Cardiac atrium fibroblast (primary cell): ENCODE measurements around the gene CHST2. TPM values are rescaled to one million over a fixed set of nuclear protein-coding genes. Genes with fewer than 3 reads are reported as not detected.

Experiments
- total RNA-seq: library from RNA; depleted of rRNA; stranded (reverse); fragments of >200 nt; gene quantifications from 2 replicates; pipeline ENCODE4 v1.2.3, GENCODE V29; 2015

CHST2 gene, protein sequence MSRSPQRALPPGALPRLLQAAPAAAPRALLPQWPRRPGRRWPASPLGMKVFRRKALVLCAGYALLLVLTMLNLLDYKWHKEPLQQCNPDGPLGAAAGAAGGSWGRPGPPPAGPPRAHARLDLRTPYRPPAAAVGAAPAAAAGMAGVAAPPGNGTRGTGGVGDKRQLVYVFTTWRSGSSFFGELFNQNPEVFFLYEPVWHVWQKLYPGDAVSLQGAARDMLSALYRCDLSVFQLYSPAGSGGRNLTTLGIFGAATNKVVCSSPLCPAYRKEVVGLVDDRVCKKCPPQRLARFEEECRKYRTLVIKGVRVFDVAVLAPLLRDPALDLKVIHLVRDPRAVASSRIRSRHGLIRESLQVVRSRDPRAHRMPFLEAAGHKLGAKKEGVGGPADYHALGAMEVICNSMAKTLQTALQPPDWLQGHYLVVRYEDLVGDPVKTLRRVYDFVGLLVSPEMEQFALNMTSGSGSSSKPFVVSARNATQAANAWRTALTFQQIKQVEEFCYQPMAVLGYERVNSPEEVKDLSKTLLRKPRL
- 61.7 and 74.7 TPM in 2 replicates for total RNA-seq

GRCh38 chr3:143119009-143119914, at the start of gene CHST2:
Gene CHST2, plus strand, starts transcription at chr3:143119771. Its CDS starts 1,046 bp downstream, at chr3:143120817.

Other genes starting within 250 kb of the CHST2 start
- 38.1 and 44.8 TPM in 2 replicates for gene PCOLCE2, start 230.7 kb upstream of the CHST2 start, total RNA-seq
- not detected in 2 replicates for gene PAQR9, start 156.1 kb upstream of the CHST2 start, total RNA-seq
- gene U2SURP, start 118.2 kb upstream of the CHST2 start, total RNA-seq, result 19.0 and 26.9 TPM in 2 replicates